HepG2 (cell line): ENCODE results near the gene SLC35B1. TPM values are rescaled to one million over a fixed set of nuclear protein-coding genes. Genes with fewer than 3 reads are reported as not detected.
A peak's percentile ranks its signal among the peaks of the same experiment; 100 is the strongest.

Source experiments
- NFE2L2 ChIP-seq: fragments of 150-350 bp; IDR thresholded peaks from 2 replicates; pipeline ENCODE4 v1.6.1; 2014; ENCODE audit warnings: low read length
- NKX3-1 ChIP-seq: sonication (generic); formaldehyde crosslinking; IDR thresholded peaks from 2 replicates; pipeline ENCODE4 v1.5.0; 2020; ENCODE audit warnings: missing genetic modification reagents
- PATZ1 ChIP-seq: sonication (generic); formaldehyde crosslinking; IDR thresholded peaks from 2 replicates; pipeline ENCODE4 v1.4.0; 2020; ENCODE audit warnings: missing genetic modification reagents
- SMAD1 ChIP-seq: sonication (generic); formaldehyde crosslinking; IDR thresholded peaks from 2 replicates; pipeline ENCODE4 v1.4.0; 2020; ENCODE audit warnings: missing genetic modification reagents, low read depth, mild to moderate bottlenecking, borderline replicate concordance
- ZNF10 ChIP-seq: sonication (generic); formaldehyde crosslinking; IDR thresholded peaks from 2 replicates; pipeline ENCODE4 v1.4.0; 2020; ENCODE audit warnings: mild to moderate bottlenecking, low read depth, missing genetic modification reagents, borderline replicate concordance
- ZNF142 ChIP-seq: sonication (generic); formaldehyde crosslinking; IDR thresholded peaks from 2 replicates; pipeline ENCODE4 v1.4.0; 2020; ENCODE audit warnings: missing genetic modification reagents
- ZNF234 ChIP-seq: sonication (generic); formaldehyde crosslinking; conservative IDR thresholded peaks from 2 replicates; pipeline ENCODE4 v1.5.1; 2020; ENCODE audit warnings: mild to moderate bottlenecking, missing genetic modification reagents
- ZNF441 ChIP-seq: sonication (generic); formaldehyde crosslinking; IDR thresholded peaks from 2 replicates; pipeline ENCODE4 v1.7.0; 2021; ENCODE audit warnings: missing genetic modification reagents, borderline replicate concordance
- polyA plus RNA-seq, 8 experiments: library from polyadenylated mRNA; depleted of rRNA in 3 of 8; stranded (reverse) in 7 of 8; unstranded in 1 of 8; fragments of >200 nt; fragmentation: Illumina TruSeq in 4 of 8; extraction: Trizol in 4 of 8; gene quantifications; 2 replicates each; pipeline versions ENCODE4 v1.2.1 to v1.2.3, GENCODE V29; 2011 to 2016; ENCODE audit warnings: low read depth in 4 of 8, missing spikeins in 1 of 8, mixed read lengths in 1 of 8; ENCODE audit not compliant: insufficient read depth in 1 of 8
- total RNA-seq, 5 experiments: library from RNA; depleted of rRNA; stranded (reverse); fragments of >200 nt; fragmentation: Illumina TruSeq; extraction: Trizol; gene quantifications; 2 replicates each; pipeline ENCODE4 v1.2.3, GENCODE V29; 2016; ENCODE audit warnings: low read depth in 1 of 5
- TF ChIP-seq, protein P1 (sequence below): fragments of 450-650 bp; IDR thresholded peaks from 2 replicates; pipeline ENCODE4 v1.6.1; 2017; ENCODE audit warnings: mild to moderate bottlenecking
- TF ChIP-seq, protein P2 (sequence below): sonication (generic); formaldehyde crosslinking; IDR thresholded peaks from 2 replicates; pipeline ENCODE4 v1.4.0; 2020; ENCODE audit warnings: mild to moderate bottlenecking, missing genetic modification reagents
- TF ChIP-seq, protein P3 (sequence below): sonication (generic); formaldehyde crosslinking; IDR thresholded peaks from 2 replicates; pipeline ENCODE4 v1.4.0; 2020; ENCODE audit warnings: low read depth, mild to moderate bottlenecking, missing genetic modification reagents
- TF ChIP-seq, protein P4 (sequence below): IDR thresholded peaks from 2 replicates; pipeline ENCODE4 v1.6.1; 2016; ENCODE audit warnings: missing compliant biosample characterization, missing genetic modification reagents, borderline replicate concordance

The SLC35B1 gene
- total and polyA plus RNA-seq, 2 of the 13 experiments (the other 11 are each of a cell fraction or from before 2014, with no cell fraction given), result 99.6 to 113 TPM

DNA sequence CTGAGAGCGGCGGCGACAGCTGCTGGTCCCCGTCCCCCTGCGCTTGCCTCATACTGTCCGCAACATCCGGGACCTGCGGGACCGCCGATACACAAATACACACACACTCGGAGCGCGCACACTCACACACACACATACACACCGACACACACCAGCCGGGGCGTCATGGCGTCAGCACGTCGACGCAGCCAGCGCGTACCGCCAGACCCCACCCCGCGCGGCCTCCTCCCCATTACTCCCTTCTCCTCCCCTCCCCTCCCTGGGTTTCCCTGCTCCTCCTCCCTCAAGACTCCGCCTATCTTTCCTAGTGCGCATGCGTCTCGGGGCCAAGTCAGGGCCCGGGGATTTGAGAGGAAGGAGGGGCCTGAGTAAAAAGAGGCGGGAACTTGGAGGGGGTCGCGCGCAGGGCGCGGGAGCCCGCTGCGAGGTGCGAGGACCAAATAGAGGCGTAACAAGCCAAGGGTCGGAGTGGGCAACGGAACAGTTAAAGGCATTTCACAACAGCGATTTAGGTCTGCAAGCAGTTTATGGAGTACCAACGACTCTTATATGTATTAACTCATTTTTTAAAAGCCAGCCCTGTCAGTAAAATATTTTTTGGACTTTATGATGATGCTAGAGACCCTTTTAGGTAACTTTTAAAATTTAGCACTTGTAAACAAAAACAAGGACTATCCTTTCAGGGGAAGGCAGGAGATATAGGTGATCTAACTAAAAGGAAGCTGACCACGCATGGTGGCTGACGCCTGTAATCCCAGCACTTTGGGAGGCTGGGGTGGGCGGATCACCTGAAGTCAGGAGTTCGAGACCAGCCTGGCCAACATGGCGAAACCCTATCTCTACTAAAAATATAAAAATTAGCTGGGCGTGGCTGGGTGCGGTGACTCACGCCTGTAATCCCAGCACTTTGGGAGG is 29.6 kb downstream of the SLC35B1 start, which contains the start of gene SPOP (continued):
- TF ChIP-seq, protein P1, sequence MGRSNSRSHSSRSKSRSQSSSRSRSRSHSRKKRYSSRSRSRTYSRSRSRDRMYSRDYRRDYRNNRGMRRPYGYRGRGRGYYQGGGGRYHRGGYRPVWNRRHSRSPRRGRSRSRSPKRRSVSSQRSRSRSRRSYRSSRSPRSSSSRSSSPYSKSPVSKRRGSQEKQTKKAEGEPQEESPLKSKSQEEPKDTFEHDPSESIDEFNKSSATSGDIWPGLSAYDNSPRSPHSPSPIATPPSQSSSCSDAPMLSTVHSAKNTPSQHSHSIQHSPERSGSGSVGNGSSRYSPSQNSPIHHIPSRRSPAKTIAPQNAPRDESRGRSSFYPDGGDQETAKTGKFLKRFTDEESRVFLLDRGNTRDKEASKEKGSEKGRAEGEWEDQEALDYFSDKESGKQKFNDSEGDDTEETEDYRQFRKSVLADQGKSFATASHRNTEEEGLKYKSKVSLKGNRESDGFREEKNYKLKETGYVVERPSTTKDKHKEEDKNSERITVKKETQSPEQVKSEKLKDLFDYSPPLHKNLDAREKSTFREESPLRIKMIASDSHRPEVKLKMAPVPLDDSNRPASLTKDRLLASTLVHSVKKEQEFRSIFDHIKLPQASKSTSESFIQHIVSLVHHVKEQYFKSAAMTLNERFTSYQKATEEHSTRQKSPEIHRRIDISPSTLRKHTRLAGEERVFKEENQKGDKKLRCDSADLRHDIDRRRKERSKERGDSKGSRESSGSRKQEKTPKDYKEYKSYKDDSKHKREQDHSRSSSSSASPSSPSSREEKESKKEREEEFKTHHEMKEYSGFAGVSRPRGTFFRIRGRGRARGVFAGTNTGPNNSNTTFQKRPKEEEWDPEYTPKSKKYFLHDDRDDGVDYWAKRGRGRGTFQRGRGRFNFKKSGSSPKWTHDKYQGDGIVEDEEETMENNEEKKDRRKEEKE, result no peak
- no peak for TF ChIP-seq NFE2L2
- TF ChIP-seq SMAD1, result peak; percentile 92; the same call in 1 of the 2 replicates
- TF ChIP-seq ZNF234, result peak; percentile 84; the same call in 1 of the 2 replicates
- TF ChIP-seq, protein P2, sequence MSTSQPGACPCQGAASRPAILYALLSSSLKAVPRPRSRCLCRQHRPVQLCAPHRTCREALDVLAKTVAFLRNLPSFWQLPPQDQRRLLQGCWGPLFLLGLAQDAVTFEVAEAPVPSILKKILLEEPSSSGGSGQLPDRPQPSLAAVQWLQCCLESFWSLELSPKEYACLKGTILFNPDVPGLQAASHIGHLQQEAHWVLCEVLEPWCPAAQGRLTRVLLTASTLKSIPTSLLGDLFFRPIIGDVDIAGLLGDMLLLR (CRISPR knock-in tag), result peak; percentile 97
- peak; percentile 97 for TF ChIP-seq PATZ1
- TF ChIP-seq, protein P3, sequence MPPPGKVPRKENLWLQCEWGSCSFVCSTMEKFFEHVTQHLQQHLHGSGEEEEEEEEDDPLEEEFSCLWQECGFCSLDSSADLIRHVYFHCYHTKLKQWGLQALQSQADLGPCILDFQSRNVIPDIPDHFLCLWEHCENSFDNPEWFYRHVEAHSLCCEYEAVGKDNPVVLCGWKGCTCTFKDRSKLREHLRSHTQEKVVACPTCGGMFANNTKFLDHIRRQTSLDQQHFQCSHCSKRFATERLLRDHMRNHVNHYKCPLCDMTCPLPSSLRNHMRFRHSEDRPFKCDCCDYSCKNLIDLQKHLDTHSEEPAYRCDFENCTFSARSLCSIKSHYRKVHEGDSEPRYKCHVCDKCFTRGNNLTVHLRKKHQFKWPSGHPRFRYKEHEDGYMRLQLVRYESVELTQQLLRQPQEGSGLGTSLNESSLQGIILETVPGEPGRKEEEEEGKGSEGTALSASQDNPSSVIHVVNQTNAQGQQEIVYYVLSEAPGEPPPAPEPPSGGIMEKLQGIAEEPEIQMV (CRISPR knock-in tag), result peak; percentile 93
- TF ChIP-seq NKX3-1 (CRISPR knock-in tag), result peak; percentile 99
- TF ChIP-seq ZNF10 (CRISPR knock-in tag), result no peak
- peak; percentile 96 for TF ChIP-seq ZNF441 (CRISPR knock-in tag)
- TF ChIP-seq ZNF142 (CRISPR knock-in tag), result peak; percentile 94
- TF ChIP-seq, protein P4, sequence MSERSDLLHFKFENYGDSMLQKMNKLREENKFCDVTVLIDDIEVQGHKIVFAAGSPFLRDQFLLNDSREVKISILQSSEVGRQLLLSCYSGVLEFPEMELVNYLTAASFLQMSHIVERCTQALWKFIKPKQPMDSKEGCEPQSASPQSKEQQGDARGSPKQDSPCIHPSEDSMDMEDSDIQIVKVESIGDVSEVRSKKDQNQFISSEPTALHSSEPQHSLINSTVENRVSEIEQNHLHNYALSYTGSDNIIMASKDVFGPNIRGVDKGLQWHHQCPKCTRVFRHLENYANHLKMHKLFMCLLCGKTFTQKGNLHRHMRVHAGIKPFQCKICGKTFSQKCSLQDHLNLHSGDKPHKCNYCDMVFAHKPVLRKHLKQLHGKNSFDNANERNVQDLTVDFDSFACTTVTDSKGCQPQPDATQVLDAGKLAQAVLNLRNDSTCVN (CRISPR knock-in tag), result peak; percentile 61; the same call in 1 of the 2 replicates
